ENCODE data around the gene LAMB1. TPM values are rescaled to one million over a fixed set of nuclear protein-coding genes. Genes with fewer than 3 reads are reported as not detected.

LAMB1 gene
- total and polyA plus RNA-seq, 2 of the 13 experiments (the other 11 are each of a cell fraction or from before 2014, with no cell fraction given), result 109 to 124 TPM

- ChIA-PET POLR2A (interaction anchor here (0.8 to 1.3 kb wide), 2 partner anchors 20 to 32 kb away, joined by 3 read pairs; partner anchors contain the start of gene LAMB1), CTCF (ENCODE audit: low intra/inter-chr PET ratio, low total read pairs) (no interaction called here)
- no peak overlapping the region for H3K9ac ChIP-seq (ENCODE audit: insufficient read depth, low read depth, low read length)
- intact Hi-C loops (cut with micrococcal nuclease; ENCODE audit: unreplicated experiment) (no loop called here), in situ Hi-C loops (cut with HindIII; ENCODE audit: extremely low pct_ligation_motif_present, low pct_unique_long_range_greater_than_20kb) (no loop called here)
- FAIRE-seq (no peak), DNase-seq (ENCODE audit: low spot score) (no peak), ATAC-seq (peak; percentile 59; the same call in 2 of the 3 replicates)
- no peaks in the 10 kb centered on the region for H3K79me2 ChIP-seq (ENCODE audit: insufficient read depth, low read length)
- no peak overlapping the region for H3K4me3 ChIP-seq (replicated peaks in 1 of 3; ENCODE audit: insufficient read depth in 1 of 3, low read depth in 2 of 3, low read length in 3 of 3)
- TF ChIP-seq NFE2L2 (IDR thresholded peaks at IDR 0.05; ENCODE audit: low read length) (no peak), ZNF382 (CRISPR knock-in tag; IDR thresholded peaks at IDR 0.05; ENCODE audit: borderline replicate concordance) (no peak), ZNF572 (CRISPR knock-in tag; IDR thresholded peaks at IDR 0.05) (no peak), SRF (IDR thresholded peaks at IDR 0.05; ENCODE audit: low read depth, low read length) (no peak), ZNF549 (CRISPR knock-in tag; IDR thresholded peaks at IDR 0.05) (no peak), ZNF263 (CRISPR knock-in tag; IDR thresholded peaks at IDR 0.05) (no peak), ZSCAN12 (CRISPR knock-in tag; IDR thresholded peaks at IDR 0.05) (no peak), IRF1 (CRISPR knock-in tag; IDR thresholded peaks at IDR 0.05; ENCODE audit: low read depth) (no peak), SMARCE1 (IDR thresholded peaks at IDR 0.05; ENCODE audit: borderline replicate concordance) (no peak), ZBTB7B (CRISPR knock-in tag; IDR thresholded peaks at IDR 0.05) (no peak), EZH2 (conservative IDR thresholded peaks at IDR 0.05; ENCODE audit: low read depth, low read length) (no peak), ATF7 (IDR thresholded peaks at IDR 0.05) (no peak), ATF7 (CRISPR knock-in tag; IDR thresholded peaks at IDR 0.05) (no peak), ETS1 (CRISPR knock-in tag; IDR thresholded peaks at IDR 0.05) (no peak), SNAPC2 (CRISPR knock-in tag; IDR thresholded peaks at IDR 0.05) (no peak), ZNF773 (CRISPR knock-in tag; IDR thresholded peaks at IDR 0.05; ENCODE audit: borderline replicate concordance) (no peak), PHF8 (CRISPR knock-in tag; IDR thresholded peaks at IDR 0.05) (no peak), LCORL (IDR thresholded peaks at IDR 0.05) (no peak), LCORL (CRISPR knock-in tag; IDR thresholded peaks at IDR 0.05) (no peak), GATAD2A (CRISPR knock-in tag; IDR thresholded peaks at IDR 0.05) (no peak), MYPOP (CRISPR knock-in tag; IDR thresholded peaks at IDR 0.05) (no peak), FOXM1 (CRISPR knock-in tag; IDR thresholded peaks at IDR 0.05) (no peak)
- no peak overlapping the region for H3K4me2 ChIP-seq (ENCODE audit: low read depth, low read length)
- no peaks in the 10 kb centered on the region for H3K9me3 ChIP-seq (ENCODE audit: low read length)
- BruUV-seq (replicated peaks), result no TSS peak
- 71% methylated on average over 2 of the region's 2 CpGs for WGBS (ENCODE audit: low lambda C conversion rate)
- no peak overlapping the region for H2AFZ ChIP-seq (ENCODE audit: low read length)
- peaks cover 15 to 75% of the 10 kb centered on the region in 2 experiments for H3K36me3 ChIP-seq (replicated peaks in 1 of 2; ENCODE audit: control insufficient read depth in 1 of 2, insufficient read depth in 2 of 2, low read length in 2 of 2)
- no peaks in the 10 kb centered on the region for H3K27me3 ChIP-seq (ENCODE audit: control insufficient read depth in 1 of 2, insufficient read depth in 2 of 2, low read length in 2 of 2)
- peaks cover 4% of the 10 kb centered on the region; the same call in 1 of the 2 replicates for H3K4me1 ChIP-seq (ENCODE audit: insufficient read depth, low read length)
- no peak overlapping the region for H3K27ac ChIP-seq (ENCODE audit: extremely low read length, insufficient read depth, low read length)
- no peaks in the 10 kb centered on the region for H4K20me1 ChIP-seq (ENCODE audit: insufficient read depth, low read length)
Observed at GRCh38 chr7:107982918-107983389, 20.0 kb downstream of the LAMB1 start.

All from HepG2 (cell line).